HepG2 (cell line): Measurements from ENCODE around the gene CFAP69.

Experiments
- JUND ChIP-seq: sonication (generic); formaldehyde crosslinking; IDR thresholded peaks from 2 replicates; pipeline ENCODE4 v1.8.0; 2022; ENCODE audit warnings: mild to moderate bottlenecking, missing genetic modification reagents
- POLR2AphosphoS5 ChIP-seq: IDR thresholded peaks from 2 replicates; pipeline ENCODE4 v1.6.1; 2012; ENCODE audit warnings: low read depth, low read length
- SMC3 ChIP-seq: IDR thresholded peaks from 2 replicates; pipeline ENCODE4 v1.6.1; 2011; ENCODE audit warnings: low read length, improper control_type of control experiment
- U2AF2 ChIP-seq: fragments of 200-400 bp; formaldehyde crosslinking; IDR thresholded peaks from 2 replicates; pipeline ENCODE4 v1.6.1; 2017; ENCODE audit warnings: low read depth, mild to moderate bottlenecking, low read length
- ZFX ChIP-seq: sonication (generic); formaldehyde crosslinking; IDR thresholded peaks from 2 replicates; pipeline ENCODE4 v1.4.0; 2020; ENCODE audit warnings: mild to moderate bottlenecking, low read depth, missing genetic modification reagents, moderate library complexity
- ZNF121 ChIP-seq: sonication (generic); formaldehyde crosslinking; IDR thresholded peaks from 2 replicates; pipeline ENCODE4 v1.5.0; 2020; ENCODE audit warnings: mild to moderate bottlenecking, missing genetic modification reagents
- ZNF549 ChIP-seq: sonication (generic); formaldehyde crosslinking; IDR thresholded peaks from 2 replicates; pipeline ENCODE4 v1.5.0; 2020; ENCODE audit warnings: missing genetic modification reagents
- ZNF605 ChIP-seq: sonication (generic); formaldehyde crosslinking; IDR thresholded peaks from 2 replicates; pipeline ENCODE4 v1.8.0; 2022; ENCODE audit warnings: mild to moderate bottlenecking, missing genetic modification reagents
- TF ChIP-seq, protein P1 (sequence below): sonication (generic); formaldehyde crosslinking; IDR thresholded peaks from 2 replicates; pipeline ENCODE4 v1.4.0; 2020; ENCODE audit warnings: missing genetic modification reagents
- TF ChIP-seq, protein P2 (sequence below): sonication (generic); formaldehyde crosslinking; IDR thresholded peaks from 2 replicates; pipeline ENCODE4 v1.5.0; 2020; ENCODE audit warnings: mild to moderate bottlenecking, missing genetic modification reagents, moderate library complexity

DNA sequence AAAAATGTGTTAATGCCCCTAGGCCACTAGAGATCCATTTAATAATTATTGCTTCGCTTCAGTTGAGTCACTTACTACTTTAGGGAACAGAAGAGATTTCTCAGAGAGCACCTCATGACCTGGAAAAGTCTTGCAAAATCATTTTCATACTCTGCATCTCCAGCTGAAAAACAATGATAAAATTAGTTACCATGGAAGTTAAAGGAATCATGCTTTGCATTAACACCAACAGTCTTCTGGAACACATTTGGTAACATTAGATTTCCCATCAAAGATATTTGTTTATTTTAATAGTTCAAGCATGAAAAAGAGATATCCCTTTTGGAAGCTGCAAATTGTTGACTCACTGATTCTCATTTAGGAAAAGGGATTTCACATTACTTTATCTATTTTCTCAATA, 35.2 kb upstream of the CFAP69 start:
- TF ChIP-seq ZNF605 (CRISPR knock-in tag) (no peak), JUND (no peak), U2AF2 (no peak), POLR2AphosphoS5 (no peak), ZNF121 (CRISPR knock-in tag) (no peak), ZFX (CRISPR knock-in tag) (no peak), ZNF549 (CRISPR knock-in tag) (no peak), SMC3 (no peak)
- TF ChIP-seq, protein P1, sequence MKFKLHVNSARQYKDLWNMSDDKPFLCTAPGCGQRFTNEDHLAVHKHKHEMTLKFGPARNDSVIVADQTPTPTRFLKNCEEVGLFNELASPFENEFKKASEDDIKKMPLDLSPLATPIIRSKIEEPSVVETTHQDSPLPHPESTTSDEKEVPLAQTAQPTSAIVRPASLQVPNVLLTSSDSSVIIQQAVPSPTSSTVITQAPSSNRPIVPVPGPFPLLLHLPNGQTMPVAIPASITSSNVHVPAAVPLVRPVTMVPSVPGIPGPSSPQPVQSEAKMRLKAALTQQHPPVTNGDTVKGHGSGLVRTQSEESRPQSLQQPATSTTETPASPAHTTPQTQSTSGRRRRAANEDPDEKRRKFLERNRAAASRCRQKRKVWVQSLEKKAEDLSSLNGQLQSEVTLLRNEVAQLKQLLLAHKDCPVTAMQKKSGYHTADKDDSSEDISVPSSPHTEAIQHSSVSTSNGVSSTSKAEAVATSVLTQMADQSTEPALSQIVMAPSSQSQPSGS (CRISPR knock-in tag) = no peak
- TF ChIP-seq, protein P2, sequence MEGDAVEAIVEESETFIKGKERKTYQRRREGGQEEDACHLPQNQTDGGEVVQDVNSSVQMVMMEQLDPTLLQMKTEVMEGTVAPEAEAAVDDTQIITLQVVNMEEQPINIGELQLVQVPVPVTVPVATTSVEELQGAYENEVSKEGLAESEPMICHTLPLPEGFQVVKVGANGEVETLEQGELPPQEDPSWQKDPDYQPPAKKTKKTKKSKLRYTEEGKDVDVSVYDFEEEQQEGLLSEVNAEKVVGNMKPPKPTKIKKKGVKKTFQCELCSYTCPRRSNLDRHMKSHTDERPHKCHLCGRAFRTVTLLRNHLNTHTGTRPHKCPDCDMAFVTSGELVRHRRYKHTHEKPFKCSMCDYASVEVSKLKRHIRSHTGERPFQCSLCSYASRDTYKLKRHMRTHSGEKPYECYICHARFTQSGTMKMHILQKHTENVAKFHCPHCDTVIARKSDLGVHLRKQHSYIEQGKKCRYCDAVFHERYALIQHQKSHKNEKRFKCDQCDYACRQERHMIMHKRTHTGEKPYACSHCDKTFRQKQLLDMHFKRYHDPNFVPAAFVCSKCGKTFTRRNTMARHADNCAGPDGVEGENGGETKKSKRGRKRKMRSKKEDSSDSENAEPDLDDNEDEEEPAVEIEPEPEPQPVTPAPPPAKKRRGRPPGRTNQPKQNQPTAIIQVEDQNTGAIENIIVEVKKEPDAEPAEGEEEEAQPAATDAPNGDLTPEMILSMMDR (CRISPR knock-in tag) = no peak
